Stimulated activated CD4-positive, alpha-beta T cell treated with anti-CD3 and anti-CD28 coated beads, Interleukin-2, amount 100 ng/mL, for 24 hours (primary cell): ENCODE data around the gene GSTA5.
"Not testable (repeated sequence)": the region's sequence is repeated elsewhere in the genome, so short reads cannot be mapped to it uniquely, and the experiment has no call there.

Experiments used
- DNase-seq, 2 donors: peaks; one replicate each; pipeline ENCODE4 v3.0.0-alpha.2; 2020

GSTA5 gene

DNA sequence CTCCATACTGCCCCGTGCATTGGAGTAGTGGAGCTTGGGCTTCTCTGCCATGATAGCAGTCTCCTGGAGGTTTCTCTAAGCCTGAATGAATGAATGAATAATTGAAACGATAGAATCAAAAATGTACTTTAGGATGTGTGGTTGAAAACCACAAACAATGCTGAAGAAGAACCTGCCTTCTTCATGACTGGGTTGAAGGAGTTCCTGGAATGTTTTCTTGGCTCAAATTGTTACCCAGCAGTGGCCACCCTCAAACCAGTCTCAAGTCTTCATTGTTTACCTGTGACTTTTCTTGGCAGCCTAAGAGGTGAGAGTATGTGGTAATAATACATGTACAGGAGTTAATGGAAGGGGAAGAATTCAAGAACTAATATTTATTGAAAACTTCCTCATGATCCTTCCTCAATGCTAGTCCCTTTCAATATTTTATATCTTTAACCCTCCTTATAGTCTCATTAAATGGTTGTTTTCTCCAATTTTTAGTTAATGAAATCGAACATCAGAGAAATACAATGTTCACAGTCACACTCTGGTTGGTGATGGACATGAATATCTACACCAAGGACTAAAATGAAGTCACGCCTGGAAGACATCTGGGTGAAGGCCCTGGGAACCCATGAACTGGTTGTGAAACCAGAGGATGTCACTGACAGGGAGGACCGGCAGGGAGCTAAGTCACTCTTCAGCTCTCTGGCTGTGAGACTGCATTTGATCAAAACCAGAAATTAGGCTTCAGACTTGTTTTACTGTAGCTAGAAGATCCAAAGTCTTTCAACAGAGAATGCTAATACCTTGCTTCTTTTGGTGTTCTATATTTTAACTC, at the start of gene GSTA5:
TSS of gene GSTA5 (minus strand) at position 51 of the 823 bp plus-strand sequence.
- no peak for DNase-seq

DNA sequence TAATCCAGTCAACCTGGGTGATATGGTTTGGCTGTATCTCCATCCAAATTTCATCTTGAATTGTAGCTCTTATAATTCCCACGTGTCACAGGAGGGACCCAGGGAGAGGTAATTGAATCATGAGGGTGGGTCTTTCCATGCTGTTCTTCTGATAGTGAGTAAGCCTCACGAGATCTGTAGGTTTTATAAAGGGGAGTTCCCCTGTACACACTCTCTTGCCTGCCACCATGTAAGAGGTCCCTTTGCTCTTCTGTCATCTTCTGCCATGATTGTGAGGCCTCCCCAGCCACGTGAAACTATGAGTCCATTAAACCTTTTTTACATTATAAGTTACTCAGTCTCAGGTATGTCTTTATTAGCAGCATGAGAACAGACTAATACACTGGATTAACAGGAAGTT, 49.4 kb upstream of the GSTA5 start:
- no peak for DNase-seq

DNA sequence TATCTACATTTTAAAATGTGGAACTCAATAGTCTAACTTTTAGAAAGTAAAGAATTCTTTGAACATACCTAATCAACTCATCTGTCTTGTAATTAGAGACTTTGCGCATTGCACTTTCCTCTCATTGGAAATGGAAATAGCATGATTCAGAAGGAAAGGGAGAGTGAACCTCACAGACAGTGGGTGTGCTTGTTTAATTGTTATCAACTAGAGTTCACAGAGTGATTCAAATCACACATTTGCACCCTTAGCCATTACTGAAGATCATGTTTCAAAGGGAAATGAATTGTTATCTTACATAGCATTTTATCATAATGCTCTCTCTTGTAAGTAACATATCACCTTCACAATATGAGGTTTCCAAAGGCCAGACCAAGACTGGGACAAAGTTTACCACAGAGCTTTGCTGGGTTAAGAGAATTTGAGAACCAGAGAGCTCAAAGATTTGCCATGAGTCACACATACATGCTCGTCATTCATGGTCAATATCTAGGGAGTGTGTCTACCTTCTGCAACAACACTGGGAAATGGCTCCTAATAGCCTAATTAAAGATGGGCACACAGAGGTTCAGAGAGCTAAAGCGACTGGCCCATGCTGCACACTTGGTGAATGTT, 47.4 kb upstream of the GSTA5 start:
- DNase-seq, result no peak

DNA sequence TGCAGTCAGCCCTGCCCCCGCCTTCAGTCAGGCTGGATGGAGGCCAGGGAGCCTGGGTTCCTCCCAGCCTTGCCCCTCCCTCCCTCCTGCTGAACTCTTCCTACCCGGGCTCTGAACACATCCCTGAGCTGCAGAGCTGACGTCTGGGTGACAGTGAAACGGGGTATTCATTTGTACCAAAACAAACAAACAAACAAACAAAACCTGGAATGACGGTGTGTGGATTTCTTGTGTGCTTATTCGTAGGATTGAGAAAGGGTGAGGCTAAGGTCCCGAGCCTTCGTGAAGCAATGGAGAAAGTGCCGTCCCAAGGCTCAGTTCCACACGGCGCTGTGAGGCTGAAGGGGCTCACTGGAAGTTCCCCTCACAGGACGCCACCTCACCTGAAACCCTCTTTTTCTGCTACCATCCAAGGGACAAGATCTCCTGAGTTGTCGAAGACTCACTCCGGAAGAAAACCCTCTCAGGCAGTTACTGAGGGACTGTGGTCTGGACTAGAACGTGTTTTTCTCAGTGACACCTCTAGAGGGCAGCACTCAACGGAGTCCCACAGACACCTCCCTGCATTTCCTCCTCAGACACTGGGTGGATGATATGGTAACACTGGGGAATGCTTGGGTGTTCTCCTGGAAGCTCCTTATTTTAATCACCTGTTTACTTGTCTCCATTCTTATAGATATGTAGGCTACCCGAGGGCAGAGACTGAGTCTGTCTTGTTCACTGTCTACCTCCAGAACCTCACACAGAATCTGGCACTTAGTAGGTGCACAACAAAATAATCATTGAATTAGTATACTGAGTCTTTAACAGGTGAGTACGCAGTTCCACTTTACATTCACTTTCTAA, 41.6 kb upstream of the GSTA5 start:
- peak; percentile 61 to 71 for DNase-seq

DNA sequence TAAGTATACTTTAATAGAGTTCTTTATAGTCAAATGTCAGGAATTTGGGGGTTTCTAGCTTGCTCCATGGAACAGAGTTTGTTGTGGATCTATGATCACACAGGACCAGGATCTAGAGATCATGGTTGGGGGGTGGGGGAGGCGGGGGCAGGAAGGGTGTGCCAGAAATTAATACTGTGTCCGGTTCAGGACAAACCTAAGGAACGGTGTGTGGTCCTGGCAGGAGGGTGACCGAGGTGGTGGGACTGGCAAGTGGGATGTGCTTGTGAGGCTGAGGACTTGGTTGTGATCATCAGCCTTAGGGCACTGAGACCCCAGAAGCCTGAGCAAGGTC, 41.0 kb upstream of the GSTA5 start:
- no peak for DNase-seq

DNA sequence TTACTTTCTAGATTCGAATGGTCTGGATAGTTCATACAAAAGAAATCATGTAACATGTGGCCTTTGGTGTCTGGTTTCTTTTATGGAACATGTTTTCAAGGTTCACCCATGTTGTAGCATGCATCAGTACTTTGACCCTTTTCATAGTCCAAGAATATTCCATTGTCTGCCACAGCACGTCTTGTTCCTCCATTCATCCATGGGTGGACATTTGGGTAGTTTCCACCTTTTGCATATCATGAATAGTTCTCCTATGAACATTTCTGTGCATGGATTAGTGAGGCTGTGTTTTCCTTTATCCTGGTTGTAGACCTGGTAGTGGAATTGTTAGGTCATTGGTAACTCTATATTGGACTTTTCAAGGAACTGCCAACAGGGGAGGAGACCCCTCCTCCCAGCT, 37.2 kb upstream of the GSTA5 start:
- DNase-seq, result no peak

DNA sequence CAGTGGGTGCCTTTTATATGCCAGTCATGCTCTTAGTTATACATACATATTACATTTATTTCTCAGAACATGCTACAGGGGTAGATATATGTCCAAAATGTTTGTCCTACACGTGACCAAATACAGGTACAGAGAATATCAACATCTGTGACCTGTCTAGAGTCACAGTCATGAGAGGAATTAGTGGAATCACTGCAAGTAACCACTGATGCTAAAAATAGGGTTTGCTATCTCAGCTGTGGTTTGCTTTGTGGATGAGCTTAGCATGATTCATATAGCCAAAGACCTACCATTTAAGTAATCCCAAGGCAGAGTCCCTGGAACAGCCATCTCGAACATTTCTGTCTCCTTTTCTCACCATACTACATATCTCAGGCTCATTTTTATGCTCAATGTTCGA, 36.6 kb upstream of the GSTA5 start:
- no peak for DNase-seq

DNA sequence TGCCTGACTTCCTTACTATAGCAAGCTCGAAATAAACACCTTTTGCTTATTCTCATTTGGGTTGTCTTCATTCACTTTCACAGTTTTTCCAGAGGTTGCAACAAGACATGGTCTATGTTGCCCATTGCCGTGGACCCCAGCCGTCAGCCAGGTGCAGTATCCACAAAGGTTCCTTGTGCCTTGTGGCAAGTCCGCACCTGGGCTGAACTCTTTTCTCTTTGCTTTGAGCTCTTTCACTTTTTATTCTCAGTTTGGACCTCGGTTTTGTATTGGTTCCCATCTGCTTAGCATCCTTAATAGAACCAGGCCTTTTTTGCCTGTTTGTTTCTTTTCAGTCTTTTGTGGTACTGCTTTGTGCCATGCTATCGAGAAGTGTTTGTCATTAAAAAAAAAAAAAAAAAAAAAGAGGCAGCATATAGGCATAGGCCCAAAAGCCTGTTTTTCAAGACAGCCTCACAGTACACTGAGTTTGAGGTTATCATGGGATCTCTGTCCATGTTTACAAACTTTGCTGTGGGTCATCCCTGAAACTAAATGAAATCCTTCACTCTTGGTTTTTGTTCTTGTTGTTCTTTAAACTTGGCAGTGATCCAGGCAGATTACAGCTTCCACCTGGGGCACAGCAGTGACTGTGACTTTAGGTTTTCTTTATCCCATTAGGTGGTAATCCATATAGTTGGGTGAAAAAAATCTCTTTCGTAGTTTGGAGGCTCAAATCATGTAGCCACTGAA, 35.6 kb upstream of the GSTA5 start:
- no peak for DNase-seq

DNA sequence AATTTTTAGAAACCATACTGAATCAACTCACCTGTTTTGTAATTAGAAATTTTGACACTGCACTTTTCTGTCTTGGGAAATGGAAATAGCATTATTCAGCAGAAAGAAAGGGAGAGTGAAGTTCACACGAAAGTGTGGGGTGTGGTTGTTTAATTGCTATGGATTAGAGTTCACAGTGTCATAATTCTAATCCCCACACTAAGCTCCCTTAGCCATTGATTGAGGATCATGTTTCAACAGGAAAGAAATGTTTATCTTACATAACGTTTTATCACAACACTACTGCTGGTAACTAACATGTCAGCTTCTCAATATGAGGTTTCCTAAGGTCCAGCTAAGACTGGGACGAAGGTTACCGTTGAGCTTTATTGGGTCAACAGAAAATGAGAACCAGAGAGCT, 31.4 kb upstream of the GSTA5 start:
- no peak for DNase-seq

DNA sequence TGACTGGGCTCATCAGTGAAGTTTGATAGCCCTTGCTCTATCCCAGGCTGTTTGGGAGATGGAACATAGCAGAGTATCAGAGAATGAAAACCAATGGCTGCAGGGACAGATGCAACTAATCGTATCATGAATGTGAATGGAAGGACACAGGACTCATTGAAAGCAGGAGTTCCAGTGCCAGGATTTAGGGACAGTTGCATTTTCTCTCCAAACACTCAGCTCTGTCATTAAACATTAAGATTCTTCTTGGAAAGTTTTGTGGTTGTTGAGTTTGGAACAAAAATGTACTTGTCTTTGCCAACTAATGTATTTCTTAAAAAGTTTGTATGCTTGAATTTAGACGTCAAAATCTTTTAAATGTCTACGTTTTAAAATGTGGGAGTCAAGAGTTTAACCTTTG, 31.0 kb upstream of the GSTA5 start:
- no peak for DNase-seq

DNA sequence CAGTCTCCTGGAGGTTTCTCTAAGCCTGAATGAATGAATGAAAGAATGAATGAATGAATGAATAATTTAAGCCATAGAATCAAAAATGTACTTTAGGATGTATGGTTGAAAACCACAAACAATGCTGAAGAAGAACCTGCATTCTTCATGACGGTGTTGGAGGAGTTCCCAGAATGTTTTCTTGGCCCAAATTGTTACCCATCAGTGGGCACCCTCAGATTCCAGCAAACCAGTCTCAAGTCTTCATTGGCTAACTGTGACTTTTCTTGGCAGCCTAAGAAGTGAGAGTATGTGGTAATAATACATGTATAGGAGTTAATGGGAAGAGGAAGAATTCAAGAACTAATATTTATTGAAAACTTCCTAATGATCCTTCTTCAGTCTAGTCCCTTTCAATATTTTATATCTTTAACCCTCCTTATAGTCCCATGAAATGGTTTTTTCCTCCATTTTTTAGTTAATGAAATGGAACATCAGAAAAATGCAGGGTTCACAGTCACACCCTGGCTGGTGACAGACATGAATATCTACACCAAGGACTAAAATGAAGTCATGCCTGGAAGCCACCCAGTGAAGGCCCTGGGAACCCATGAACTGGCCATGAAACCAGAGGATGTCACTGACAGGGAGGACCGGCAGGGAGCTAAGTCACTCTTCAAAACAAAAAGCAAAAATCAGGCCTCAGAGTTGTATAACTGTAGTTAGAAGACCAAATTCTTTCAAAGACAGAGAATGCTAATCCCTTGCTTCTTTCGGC, 29.9 kb upstream of the GSTA5 start:
- DNase-seq, result not testable (repeated sequence)

DNA sequence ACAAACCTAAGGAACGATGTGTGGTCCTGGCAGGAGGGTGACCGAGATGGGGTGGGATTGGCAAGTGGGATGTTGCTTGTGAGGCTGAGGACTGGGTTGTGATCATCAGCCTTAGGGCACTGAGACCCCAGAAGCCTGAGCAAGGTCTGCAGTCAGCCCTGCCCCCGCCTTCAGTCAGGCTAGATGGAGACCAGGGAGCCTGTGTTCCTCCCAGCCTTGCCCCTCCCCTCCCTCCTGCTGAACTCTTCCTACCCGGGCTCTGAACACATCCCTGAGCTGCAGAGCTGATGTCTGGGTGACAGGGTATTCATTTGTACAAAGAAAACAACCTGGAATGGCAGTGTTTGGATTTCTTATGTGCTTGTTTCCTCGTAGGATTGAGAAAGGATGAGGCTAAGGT, 28.3 kb upstream of the GSTA5 start:
- DNase-seq, result not testable (repeated sequence)

DNA sequence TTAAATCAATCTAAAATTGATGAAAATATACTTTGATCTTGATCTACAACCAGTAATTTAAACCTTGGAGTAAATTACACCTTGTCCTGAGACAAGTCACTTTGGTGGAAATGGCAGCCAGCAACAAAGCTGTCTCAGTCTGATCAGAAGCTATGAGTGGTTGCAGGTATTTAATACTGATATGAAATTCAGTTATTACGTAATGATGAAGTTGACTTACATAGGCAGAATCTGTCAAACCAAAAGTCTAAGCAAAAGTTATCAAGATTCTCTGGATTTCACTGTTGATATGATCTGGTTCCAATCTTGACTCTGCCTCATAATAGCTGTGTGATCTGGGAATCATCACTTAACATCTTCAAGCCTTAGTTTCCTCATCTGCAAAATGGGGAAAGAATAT, 27.6 kb upstream of the GSTA5 start:
- DNase-seq, result no peak

DNA sequence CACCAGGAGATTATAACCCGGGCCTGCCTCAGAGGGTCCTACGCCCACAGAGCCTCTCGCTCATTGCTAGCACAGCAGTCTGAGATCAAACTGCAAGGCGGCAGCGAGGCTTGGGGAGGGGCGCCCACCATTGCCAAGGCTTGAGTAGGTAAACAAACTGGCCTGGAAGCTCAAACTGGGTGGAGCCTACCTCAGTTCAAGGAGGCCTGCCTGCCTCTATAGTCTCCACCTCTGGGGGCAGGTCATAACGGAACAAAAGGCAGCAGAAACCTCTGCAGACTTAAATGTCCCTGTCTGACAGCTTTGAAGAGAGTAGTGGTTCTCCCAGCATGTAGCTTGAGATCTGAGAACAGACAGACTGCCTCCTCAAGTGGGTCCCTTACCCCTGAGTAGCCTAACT, 20.5 kb upstream of the GSTA5 start:
- DNase-seq, result not testable (repeated sequence)

DNA sequence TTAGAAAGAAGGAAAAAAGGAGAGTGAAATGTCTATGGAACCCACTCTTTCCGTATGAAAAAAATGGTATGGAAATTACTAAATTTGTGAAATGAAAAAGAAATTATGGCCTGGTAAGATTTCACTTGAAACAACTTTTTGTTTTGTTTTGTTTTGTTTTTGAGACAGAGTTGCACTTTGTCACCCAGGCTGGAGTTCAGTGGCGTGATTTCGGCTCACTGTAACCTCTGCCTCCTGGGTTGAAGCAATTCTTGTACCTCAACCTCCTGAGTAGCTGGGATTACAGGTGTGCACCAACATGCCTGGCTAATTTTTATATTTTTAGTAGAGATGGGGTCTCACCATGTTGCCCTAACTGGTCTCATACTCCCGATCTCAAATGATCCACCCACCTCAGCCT, 17.8 kb upstream of the GSTA5 start:
- no peak for DNase-seq

DNA sequence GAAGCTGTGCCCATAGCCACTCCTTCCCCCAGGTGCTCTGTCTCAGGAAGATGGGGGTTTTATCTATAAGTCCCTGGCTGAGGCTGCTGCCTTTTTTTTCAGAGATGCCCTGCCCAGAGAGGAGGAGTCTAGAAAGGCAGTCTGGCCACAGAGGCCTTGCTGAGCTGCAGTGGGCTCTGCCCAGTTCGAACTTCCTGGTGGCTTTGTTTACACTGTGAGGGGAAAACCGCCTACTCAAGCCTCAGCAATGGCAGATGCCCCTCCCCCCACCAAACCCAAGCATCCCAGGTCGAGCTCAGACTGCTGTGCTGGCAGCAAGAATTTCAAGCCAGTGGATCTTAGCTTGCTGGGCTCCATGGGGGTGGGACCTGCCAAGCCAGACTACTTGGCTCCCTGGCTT, 15.5 kb upstream of the GSTA5 start:
- DNase-seq, result not testable (repeated sequence)

DNA sequence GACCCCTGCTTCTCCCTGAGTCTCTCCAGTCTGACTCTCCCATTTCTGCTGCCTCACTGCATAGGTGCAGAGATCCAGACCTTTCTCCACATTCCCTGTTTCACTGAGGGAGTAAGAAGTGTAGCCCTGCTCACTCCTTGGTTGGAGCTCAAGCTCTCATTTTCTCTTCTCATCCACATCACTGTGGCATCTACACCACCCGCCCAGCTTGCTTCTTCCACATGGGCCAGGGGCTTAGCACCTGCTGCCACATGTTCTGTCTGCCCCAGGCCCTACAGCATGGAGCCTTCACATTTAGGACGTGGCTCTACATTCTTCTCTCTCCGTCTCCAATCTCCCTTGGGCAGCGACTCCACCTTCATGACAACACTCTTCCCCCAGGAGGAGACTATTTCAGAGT, 8.5 kb upstream of the GSTA5 start:
- no peak for DNase-seq

DNA sequence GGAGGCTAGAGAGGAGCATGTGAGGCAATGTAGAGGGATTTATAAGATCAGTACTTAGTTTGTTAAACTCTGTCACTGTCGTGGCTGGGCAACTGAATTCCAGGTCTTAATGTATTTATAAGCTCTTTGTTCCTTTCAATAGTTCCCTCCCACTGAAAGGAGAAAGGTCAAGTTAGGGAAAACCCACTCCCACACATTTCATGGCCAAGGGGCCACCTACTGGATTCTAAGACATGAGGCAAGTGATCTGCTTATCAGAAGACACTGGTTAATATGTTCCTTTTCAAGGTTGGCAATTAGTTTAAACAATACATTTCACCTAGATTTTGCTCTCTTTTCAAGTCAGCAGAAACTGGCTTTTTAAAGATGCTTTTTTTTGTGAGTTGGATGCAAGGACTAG, 5.4 kb upstream of the GSTA5 start:
- no peak for DNase-seq

DNA sequence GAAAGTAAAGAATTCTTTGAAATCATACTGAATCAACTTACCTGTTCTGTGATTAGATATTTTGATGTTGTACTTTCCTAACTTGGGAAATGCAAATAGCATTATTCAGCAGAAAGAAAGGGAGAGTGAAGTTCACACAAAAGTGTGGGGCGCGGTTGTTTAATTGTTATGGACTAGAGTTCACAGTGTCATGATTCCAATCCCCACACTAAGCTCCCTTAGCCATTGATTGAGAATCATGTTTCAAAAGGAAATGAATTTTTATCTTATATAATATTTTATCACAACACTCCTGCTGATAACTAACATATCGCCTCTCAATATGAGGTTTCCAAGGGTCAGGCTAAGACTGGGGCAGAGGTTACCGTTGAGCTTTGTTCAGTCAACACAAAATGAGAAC, 3.0 kb upstream of the GSTA5 start:
- no peak for DNase-seq

DNA sequence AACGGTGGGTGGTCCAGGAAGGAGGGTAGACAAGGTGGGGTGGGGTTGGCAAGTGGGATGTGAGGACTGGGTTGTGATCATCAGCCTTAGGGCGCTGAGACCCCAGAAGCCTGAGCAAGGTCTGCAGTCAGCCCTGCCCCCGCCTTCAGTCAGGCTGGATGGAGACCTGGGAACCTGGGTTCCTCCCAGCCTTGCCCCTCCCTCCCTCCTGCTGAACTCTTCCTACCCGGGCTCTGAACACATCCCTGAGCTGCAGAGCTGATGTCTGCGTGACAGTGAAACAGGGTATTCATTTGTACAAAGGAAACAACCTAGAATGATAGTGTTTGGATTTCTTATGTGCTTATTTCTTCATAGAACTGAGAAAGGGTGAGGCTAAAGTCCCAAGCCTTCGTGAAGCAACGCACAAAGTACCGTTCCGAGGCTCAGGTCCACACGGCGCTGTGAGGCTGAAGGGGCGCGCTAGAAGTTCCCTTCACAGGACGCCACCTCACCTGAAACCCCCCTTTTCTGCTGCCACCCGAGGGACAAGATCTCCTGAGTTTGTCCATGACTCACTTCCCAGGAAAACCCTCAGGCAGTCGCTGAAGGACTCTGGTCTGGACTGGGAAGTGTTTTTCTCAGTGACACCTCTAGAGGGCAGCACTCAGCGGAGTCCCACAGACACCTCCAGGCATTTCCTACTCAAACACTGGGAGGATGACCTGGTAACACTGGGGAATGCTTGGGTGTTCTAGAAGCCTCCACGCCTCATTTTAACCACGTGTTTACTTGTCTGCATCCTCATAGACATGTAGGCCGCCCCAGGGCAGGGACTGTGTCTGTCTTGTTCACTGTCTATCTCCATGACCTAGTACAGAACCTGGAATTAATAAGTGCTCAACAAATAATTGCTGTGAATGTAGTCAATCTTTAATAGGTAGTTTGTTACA, 1.2 kb downstream of the GSTA5 start:
- DNase-seq, result peak; percentile 56 to 61

DNA sequence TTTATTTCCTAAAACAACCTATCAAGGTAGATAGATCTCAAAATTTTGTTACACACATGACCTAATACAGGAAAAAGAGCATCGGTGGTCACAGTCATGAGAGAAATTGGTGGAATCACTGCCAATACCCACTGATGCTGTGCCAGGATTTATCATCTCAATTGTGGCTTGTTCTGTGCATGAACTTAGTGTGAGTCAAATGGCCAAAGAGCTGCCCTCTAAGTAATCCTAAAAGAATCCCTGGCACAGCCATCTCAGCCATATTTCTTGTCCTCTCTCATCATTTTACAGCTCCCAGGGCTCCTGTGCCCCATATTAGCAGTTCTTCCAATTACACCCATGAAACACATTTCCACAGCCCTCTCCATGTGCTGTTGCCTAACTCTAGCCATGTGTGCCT, 6.1 kb downstream of the GSTA5 start:
- DNase-seq, result no peak
